RWPE1 (cell line): ENCODE data around the gene GSK3B.

ENCODE experiments used
- CTCF ChIA-PET: fragments of 350-600 bp; sonication (Branson Sonifier 250); formaldehyde crosslinking; extraction: SDS; loops from one replicate; lab custom pipeline; 2021; lab: Yijun Ruan, JAX
- POLR2A ChIA-PET: fragments of 400-600 bp; formaldehyde crosslinking; extraction: SDS; loops from one replicate; lab custom pipeline; 2020; ENCODE audit warnings: antibody characterized with exemption; ENCODE audit not compliant: low non-redundant PET; lab: Yijun Ruan, JAX
- DNase-seq: peaks from one replicate; pipeline ENCODE4 v3.0.0; 2012; ENCODE audit warnings: low spot score
- H3K27ac ChIP-seq: fragments of 450-650 bp; 2 replicates; pipeline ENCODE4 v1.5.1; 2017
- TF ChIP-seq, protein P1 (sequence below): fragments of 450-650 bp; conservative IDR thresholded peaks from 2 replicates; pipeline ENCODE4 v1.5.1; 2017; ENCODE audit warnings: low read depth, mild to moderate bottlenecking

Gene GSK3B

DNA sequence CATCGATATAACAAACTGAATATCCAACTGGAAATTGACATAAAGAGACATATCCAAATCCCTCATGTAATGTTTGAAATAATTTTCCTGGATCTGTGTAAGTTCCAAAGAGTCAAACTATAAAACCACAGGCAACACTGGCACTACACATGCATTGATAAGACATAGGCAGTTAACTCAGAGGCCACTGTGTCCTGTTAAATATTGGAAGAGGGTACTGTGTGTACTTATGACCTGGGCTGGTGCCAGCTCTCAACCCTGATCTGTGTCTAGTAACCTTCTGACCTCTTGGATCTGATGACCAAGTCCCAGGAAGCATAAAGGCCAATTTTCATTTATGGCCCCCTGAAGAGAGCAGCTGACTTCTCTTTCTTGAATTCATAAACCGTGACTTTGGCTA lies 307.8 kb downstream of the GSK3B start:
- no peak overlapping the region for H3K27ac ChIP-seq
- TF ChIP-seq, protein P1, sequence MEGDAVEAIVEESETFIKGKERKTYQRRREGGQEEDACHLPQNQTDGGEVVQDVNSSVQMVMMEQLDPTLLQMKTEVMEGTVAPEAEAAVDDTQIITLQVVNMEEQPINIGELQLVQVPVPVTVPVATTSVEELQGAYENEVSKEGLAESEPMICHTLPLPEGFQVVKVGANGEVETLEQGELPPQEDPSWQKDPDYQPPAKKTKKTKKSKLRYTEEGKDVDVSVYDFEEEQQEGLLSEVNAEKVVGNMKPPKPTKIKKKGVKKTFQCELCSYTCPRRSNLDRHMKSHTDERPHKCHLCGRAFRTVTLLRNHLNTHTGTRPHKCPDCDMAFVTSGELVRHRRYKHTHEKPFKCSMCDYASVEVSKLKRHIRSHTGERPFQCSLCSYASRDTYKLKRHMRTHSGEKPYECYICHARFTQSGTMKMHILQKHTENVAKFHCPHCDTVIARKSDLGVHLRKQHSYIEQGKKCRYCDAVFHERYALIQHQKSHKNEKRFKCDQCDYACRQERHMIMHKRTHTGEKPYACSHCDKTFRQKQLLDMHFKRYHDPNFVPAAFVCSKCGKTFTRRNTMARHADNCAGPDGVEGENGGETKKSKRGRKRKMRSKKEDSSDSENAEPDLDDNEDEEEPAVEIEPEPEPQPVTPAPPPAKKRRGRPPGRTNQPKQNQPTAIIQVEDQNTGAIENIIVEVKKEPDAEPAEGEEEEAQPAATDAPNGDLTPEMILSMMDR = no peak
- ChIA-PET CTCF (no interaction called here), POLR2A (no interaction called here)
- no peak for DNase-seq

DNA sequence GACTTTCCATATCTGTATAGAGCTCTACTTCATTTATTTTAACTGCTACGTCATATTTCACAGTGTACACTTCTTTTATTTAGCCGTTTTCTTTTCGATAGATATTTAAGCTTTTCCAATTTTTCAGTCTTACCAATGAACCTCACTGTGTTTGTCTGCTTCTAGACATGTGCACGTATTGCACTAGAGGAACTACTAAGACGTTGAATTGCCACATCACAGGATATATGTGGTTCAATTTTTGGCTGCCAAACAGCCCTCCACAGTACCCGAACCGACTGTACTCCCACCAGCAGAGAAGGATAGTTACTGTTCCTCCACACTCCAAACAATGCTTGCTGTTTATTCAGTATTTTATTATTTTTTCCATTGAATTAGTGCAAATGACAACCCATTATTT lies 310.4 kb downstream of the GSK3B start:
- TF ChIP-seq, protein P1 = no peak
- ChIA-PET POLR2A (no interaction called here), CTCF (no interaction called here)
- DNase-seq = no peak
- H3K27ac ChIP-seq = no peak overlapping the region

DNA sequence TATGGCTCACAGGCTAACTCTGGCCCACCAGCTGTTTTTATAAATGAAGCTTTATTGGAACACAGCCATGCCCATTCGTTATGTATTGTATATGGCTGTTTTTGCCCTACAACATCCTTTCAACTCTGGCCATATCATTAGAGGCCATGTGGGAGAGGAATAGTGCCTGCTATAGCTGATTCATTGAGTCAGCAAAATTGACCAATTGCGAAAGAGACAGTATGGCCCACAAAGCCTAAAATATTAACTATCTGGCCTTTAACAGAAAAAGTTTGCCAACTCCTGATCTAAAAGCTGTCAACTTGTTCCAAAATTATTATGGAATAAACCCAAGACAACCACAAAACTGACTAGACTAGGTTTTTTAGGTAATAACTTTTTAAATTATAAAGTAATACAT lies 311.0 kb downstream of the GSK3B start:
- H3K27ac ChIP-seq = no peak overlapping the region
- POLR2A ChIA-PET = no interaction called here
- CTCF ChIA-PET = no interaction called here
- no peak for DNase-seq
- TF ChIP-seq, protein P1 = no peak

DNA sequence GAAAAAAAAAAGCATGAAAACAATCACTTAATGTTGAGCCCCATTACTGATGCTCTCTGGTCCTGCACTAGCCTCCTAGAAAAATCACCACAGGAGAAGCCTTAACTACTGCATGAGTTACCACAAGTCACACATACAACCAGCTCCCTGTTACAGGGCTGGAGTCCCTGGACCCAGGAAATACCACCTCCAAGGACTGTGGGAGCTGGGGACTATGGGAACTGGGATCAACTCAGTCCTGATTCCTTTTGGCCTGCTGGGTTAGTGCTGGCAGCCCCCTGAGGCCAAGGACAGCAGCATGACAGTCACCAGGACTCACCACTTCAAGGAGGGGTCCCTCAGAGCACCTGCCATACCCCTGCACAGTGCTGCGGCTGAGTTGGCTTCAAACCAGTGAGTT lies 311.8 kb downstream of the GSK3B start:
- H3K27ac ChIP-seq = no peak overlapping the region
- CTCF ChIA-PET = interaction anchor here (0.6 kb wide), 1 partner anchor 11 kb away, joined by 6 read pairs; no protein-coding TSS in a partner anchor
- DNase-seq = no peak
- TF ChIP-seq, protein P1 = no peak
- POLR2A ChIA-PET = no interaction called here

DNA sequence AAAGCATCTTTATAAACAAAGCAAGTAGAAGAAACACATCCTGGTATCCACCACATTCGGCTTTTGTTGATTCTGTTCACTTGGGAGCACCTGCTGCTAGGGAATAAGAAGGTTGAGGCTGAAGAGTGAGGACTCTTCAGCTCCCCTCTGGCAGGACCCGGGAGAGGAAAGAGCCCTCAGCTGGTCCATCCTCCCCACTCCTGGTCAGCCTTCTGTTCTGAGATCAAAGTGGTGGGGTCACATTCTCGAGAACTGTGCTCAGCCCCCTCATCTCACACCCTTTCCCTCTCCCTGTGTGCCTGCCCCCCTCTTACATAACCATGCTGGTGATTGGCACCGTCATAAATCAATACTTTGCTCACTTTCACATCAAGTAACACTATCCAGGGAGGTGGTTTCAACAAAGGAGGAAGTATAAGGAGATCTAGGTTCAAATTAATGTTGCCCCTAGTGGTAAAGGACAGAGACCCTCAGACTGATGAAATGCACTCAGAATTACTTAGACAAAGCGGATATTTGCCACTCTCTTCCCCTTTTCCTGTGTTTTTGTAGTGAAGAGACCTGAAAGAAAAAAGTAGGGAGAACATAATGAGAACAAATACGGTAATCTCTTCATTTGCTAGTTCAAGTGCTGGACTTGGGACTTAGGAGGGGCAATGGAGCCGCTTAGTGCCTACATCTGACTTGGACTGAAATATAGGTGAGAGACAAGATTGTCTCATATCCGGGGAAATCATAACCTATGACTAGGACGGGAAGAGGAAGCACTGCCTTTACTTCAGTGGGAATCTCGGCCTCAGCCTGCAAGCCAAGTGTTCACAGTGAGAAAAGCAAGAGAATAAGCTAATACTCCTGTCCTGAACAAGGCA lies 312.7 kb downstream of the GSK3B start, which contains the start of gene NR1I2:
Gene NR1I2 (plus strand): TSS at position 772 of the 869 bp plus-strand sequence.
- DNase-seq = no peak
- ChIA-PET POLR2A (no interaction called here), CTCF (interaction anchor here (0.6 to 0.7 kb wide), 2 partner anchors 12 to 53 kb away, joined by 3 to 6 read pairs; no protein-coding TSS in a partner anchor)
- TF ChIP-seq, protein P1 = no peak
- H3K27ac ChIP-seq = no peak within 1 kb of the TSS

DNA sequence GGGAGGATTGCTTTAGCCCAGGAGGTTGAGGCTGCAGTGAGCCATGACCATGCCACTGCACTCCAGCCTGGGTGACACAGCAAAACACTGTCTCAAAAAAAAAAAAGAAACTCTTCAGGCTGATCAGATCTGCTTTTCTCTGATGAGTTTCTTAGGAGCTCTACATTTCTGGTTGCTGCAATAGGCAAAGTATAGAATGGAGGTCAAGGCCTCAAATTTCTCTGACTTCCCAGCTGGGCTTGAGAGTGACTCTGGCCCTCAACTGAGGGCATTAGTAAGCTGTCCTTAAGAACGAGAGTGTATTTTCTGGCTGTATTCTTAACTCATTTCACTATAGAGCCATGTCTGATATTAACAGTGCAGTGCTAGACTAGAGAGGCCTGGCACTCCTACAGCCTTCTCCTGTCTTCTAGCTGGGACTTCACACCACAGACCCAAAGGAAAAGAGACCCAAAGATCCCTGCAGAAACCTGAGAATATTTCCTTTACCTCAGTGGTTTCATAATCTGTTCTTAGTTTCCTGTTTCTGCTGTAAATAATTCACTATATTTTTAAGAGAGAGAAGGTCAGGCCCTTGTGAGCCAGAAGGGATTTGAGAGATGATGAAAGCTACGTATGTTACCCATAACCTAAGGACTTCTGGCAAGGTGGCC lies 314.4 kb downstream of the GSK3B start:
- POLR2A ChIA-PET = no interaction called here
- TF ChIP-seq, protein P1 = no peak
- no peak overlapping the region for H3K27ac ChIP-seq
- CTCF ChIA-PET = interaction anchor here (0.7 kb wide), 1 partner anchor 22 kb away, joined by 4 read pairs; no protein-coding TSS in a partner anchor
- DNase-seq = no peak
